Stimulated activated CD8-positive, alpha-beta memory T cell treated with anti-CD3 and anti-CD28 coated beads, Interleukin-15, amount 100 ng/mL, for 1 hour (primary cell): ENCODE measurements around the gene PPM1H.

Source experiments
- DNase-seq: peaks from one replicate; pipeline ENCODE4 v3.0.0-alpha.2; 2020; ENCODE audit warnings: low read depth

Gene PPM1H

DNA sequence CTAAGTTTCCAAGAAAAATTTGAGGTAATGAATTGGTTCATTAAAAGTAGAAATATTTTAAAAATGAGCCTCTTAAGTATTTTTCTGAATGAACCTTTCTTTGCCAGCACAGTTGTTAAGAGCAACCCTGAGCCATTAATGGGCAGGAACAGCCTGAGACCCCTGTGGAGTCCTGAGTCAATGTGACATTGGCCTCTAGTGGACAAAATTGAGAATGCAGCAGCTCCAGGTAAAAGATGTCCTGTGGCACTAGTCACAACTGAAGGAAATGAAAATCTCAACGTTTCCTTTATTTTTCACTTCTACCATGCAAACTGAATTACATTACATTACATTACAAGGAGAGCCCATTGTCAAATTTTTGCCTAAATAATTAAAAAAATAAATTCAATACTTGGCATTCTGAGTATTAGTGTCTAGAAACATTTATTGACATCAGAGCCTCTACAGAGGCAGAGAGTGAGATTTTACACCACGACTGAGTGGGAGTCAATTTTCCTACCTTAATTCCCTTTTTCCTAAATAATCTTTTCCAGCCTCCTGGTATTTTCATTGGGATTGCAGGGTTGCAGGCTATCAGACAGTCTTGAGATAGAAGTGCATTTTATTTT is 135.7 kb downstream of the PPM1H start:
- DNase-seq, result peak; percentile 39

DNA sequence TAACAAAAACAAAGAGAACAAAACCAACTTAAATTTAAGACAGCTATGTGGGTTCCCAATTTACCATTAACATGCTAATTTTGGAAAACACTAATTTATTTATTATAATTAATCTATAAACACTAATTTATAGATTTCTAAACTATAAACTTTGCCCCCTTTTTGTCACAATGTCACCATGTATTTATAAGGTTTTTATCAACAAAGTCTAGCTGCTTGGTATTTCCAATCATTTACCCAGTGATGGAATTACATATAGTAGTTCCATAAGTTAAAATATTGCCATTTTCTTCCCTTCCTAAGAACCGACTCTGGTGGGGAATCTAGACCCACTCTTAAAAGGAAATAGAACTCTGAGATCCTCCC is 140.7 kb downstream of the PPM1H start:
- DNase-seq, result no peak

DNA sequence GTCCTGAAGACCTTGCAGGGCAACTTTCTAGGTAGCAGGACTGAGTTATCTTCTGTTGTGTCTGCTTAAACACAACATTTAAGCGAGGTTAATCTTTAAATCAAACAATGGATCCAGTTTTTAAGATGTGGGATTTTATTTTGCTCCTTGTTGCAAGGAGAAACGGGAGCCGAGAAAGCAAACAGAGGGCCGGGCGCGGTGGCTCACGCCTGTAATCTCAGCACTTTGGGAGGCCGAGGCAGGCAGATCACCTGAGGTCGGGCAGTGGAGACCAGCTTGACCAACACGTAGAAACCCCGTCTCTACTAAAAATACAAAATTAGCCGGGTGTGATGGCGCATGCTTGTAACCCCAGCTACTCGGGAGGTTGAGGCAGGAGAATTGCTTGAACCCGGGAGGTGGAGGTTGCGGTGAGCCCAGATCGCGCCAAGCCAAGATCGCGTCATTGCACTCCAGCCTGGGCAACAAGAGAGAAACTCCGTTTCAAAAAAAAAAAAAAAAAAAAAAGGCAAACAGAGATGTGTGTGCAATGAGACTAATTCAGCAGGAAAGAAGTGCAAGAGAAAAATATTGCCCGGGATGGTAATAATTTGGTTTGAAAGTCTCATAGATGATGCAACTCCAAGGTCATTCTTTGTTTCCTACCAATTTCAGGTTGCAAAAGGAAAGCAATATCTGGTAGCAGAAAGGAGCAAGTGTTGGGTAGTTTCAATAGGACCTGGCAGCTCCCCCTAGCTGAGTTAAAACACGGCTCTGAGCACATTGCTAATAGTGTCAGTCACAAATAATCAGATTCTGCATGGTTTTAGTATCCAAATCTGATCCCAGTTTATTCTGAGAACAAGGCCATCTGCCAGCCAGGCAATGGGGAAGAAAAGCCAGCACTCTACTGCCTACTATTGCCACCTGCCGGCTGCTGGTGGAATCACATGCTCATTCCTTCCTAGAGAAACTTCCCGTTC is 141.4 kb downstream of the PPM1H start:
- peak; percentile 61 for DNase-seq

DNA sequence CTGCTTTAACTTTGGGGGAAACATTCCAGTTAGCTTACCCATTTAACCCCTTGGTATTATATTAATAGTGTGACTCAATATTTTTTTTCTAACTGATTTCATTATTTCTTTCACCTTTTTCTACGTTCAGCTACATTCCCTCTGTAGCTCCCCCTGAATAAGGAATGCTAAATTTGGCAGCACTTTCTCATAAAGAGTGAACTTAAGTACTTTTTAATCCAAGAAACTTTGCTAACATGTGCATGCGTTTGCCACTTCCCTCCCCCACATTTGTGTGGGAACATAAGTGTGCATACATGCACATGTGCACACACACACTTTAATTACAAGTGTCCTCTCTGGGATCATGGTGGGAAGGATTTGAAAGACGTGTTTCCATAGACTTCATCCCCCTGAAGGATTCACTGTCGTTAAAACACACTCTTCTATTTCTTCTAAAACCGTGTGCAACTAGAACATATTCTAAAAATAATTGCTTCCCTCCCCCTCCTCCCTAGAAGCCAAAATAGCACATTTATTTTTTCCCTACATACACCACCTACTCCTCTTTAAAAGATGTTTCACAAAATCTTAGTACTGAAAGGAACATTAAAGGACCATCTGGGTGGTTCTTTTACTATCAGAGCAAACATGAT is 142.6 kb downstream of the PPM1H start:
- no peak for DNase-seq

DNA sequence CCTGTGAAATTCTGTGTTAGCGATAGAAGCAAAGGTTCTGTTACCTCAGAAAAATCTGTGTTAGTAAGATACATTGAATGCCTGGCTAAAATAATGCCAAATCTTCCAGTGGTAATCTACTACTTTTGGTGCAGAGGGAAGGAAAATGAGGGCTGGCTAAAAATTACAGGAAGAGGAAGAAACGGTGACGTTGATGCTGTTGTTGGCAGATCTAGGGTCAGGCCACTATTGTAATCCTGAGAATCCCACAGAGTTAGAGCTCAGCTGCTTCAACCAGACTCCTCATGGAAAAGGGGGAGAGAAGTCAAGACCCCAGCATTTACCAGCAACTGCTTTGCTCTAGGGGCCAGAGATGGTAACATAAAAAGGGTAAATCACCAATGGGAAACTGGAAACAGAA is 145.1 kb downstream of the PPM1H start:
- DNase-seq, result no peak

DNA sequence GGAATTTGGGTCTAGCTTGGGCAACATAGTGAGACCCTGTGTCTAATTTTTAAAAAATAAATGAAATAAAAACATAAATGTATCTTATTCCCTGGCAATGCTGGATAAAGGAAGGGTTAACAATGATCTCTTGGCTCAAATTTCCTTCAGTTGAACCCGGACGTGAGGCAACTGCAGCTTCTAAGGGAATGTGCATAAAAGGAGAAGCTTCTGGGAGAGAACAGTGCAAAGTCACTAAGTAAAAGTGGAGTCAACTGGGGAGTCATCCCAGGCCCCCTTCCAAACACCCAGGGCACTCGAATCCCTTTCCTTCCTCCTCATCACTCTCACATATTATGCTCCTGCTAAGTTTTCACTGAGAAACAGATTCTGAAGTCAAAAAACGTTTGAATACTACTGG is 147.3 kb downstream of the PPM1H start:
- no peak for DNase-seq

DNA sequence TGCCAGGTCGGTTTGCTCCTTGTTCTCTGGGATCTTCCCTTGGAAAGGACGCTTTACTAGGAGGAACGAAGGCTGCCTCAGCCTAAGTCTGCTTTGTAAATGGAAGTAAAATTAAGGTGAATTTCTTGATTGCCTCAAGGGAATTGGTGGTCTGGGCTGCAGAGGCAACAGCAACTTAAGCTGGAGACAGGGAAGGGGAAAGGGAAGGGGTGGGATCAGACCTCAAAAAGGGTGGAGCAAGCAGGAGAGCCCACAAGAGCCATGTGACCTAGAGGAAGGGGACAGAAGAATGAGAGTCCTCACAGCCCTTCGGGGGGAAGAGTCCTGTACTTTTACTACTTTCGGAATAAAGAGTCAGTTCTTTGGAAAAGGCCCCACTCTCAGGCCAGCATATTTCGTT is 147.9 kb downstream of the PPM1H start:
- DNase-seq, result no peak

DNA sequence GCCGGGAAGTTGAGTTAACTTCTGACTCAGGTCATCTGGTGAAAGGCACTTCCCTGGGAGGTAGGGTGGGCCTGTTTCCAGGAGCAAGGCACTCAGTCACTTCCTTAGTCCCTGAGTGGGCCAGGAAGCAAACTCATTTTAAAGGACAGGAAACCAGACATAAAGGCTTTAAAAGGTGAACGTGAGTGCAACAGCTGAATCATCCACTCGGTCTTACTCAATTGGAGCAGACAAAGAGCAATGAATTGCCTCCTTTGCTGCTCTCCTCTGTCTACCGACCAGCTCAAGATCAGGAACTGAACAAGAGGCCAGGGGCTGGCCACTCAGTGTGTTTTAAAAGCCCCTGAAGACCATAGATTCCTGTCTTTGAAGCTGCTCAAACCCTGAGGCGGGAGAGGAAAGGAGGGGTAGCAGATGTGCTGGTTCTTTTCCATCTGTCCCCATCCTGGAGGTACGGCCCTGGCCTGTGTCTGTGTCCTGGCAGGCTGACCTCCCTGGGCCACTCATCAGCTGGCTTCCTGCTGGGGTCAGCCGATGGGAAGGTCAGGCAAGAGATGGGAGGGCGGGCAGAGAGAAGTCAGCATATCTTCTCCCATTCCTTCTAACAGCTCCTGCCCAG is 148.9 kb downstream of the PPM1H start:
- DNase-seq, result no peak

DNA sequence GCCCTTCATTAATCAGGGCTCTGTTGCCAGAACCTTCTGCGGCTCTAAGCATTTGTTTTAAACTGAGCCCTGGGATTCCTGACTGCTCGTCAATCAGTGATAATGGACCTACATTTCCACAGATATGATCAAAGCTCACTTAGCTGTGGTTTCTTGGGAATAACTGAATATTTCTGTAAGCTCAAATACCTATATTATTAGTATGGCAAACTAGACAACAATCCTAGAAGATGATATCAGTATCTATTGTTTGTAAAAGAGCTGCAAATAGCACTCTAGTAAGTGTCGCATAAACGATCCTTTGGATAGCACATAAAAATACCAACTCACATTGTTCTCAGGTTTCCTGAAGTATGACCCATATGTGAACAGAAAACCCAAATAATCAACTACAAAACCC is 150.4 kb downstream of the PPM1H start:
- no peak for DNase-seq

DNA sequence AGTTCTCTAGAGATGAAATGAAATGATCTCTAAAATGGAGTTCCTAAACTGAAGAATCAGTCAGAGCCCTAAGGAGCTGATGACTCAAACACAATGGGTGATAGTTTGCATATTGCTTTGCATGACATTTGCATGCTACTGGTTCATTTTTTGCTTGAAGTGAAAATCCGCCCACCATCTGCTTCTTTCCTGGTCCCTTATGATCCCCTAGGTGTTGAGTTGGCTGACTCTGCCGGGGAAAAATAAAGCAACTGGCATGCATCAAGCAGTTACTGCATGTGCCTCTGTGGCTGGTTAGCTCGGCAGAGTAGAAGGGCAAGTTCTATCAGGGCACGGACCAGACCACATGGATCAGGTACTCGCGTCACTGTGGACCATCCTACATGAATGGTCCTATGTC is 151.1 kb downstream of the PPM1H start:
- DNase-seq, result no peak

DNA sequence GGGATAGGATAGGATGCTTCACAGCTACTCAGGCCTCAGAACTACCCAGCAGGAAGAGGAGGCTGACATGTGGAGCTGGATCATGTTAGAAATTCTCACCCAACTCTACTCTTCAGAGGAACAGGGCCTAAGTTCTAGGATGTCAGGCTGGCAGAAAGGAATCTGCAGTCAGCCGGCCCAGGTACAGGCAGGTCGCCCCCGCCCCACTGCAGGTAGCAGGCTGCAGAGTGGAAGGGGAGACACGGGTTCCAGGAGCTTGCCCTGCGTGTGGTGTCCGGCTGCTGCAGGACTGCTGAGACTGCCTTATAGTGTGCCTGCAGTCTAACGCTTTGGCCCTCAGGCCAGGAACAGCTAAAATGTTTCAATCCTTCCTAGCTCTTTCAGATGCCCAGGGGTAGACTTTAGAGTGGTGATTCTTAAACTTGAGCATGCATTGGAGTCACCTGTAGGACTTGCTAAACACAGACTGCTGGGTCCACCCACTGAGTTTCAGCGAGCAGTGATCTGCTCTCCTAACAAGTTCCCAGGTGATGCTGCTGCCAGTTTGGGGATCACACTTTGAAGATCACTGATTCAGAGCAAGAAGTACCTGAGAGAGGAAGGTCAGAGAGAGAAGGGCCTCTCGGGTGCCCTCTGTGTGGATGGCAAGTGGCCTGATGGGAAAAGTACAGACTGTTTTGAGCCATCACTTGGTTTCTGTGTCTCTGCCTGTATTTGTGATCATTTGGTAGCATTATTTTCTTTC is 153.6 kb downstream of the PPM1H start:
- DNase-seq, result no peak

DNA sequence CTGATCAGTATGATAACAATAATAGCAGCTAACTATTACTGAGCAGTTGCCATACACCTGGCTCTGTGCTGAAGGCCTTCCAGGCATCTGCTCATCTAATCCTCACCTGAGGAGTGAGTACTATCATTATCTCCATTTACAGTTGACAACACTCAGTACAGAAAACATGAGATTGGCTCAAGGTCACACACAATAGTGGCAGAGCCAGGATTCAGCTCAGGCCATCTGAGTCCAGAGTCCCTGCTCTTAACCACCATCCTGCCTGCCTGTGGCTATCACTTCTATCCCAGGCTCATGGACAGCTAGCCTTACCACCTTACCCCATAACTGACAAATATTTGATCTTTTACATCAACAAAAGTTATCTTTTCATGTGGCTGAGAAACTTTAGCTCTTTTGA is 155.5 kb downstream of the PPM1H start:
- DNase-seq, result no peak

DNA sequence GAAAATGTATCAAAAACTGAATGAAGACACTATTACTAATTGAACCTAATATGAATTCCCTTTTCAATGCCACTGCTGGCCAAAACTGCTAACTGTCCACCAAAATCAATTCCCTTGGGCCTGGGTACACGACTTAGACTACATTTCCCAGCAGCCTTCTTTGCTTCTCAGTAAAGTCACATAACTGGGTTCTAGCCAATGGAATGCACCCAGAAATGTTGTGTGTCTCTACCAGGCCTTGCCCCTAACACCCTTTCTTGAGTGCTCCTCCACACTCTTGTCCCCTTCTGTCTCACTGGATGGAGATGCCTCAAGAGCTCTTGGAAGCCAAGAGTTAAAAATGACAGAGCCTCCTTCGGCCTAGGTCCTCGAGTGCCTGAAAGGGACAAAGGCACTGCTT is 156.8 kb downstream of the PPM1H start:
- DNase-seq, result no peak

DNA sequence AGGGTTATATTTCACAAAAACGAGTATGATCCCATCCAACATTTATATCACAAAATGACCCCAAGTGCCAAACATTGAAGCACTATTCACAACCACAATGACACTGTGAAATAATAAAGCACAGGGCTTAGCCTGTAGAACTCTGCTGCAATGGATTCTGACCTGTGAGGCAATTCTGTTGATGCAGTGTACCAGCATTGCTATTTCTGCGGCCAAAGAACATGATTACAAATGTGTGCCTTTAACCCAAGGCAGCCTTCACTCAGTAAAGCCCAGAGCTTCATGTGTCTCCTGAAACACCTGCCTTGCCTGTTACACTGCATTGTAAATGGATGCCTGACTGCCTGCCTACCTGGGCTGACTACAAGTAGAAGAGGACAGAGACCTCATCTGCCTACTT is 158.0 kb downstream of the PPM1H start:
- no peak for DNase-seq

DNA sequence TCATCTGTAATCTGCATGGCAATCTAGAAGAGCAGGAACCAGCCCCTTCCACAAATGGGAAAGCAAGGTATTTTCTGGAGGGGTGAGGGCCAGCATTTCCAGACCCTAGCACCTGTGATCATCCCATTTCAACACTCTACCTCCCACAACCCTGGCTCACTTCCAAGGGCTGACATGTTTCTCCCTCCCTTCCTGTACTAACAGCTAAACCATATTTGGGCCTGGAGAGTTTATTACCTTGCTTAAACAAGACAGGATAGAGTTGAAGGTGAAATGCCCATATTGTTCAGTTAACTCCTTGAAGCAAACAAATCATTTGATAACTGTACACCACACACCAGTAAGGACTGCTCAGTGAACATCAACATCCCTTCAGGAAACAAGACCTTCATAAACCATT is 158.4 kb downstream of the PPM1H start:
- DNase-seq, result no peak

DNA sequence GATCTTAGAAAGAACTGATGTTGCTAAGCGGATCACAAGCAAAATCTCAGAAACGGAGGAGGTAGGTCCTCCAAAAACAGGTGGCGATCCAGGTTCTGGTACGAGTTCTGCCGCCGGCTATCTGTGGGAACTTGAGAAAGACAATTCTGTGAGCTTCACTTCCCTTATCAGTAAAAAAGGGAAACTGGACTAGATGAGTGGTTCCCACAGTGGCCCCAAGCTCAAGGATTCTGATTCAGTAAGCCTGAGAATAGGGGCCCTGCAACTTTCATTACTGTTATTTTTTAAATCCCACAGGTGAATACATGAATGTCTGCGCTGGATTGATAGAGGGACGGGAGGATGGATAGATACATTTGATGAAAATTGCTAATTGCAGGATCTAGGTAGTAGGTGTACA is 160.2 kb downstream of the PPM1H start:
- no peak for DNase-seq

DNA sequence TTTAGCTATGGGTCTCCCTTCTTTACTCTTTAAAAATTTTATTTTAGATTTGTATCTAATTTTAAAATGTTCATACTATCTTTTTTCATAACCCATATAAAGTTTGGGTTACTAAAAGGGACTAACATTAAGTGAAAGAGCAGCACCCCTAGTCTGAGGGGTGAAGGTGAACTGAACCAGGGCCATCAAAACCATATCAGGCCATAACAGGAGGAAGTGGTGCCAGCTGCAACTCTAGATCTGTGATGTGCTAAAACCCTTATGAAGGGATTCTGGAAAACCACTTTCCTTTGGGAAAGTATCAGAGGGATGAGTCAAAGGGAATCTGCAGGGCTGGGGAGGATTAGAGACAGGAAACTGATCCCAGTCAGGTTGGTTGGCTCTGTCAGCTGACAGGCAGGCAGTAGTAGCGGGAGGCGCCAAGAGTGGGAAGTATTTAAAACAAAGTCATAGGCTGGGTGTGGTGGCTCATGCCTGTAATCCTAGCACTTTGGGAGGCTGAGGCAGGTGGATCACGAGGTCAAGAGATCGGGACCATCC is 162.5 kb downstream of the PPM1H start:
- no peak for DNase-seq

DNA sequence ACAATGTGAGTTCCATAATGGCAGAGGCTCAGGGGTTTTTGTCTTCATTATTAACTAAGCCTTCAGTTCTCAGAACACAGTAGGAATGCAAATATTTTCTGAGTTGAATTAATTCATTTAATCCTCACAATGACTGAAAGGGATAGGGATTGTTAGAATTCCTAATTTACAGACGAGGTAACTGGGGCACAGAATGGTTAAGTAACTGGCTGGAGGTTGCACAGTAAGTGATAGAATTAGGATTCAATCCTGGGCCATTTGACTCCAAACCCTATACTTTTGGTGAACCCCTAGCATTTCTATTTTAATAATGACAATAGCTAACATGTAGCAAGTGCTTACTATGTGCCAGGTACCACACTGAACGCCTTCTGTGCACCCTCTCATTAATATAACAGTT is 163.1 kb downstream of the PPM1H start:
- DNase-seq, result no peak

DNA sequence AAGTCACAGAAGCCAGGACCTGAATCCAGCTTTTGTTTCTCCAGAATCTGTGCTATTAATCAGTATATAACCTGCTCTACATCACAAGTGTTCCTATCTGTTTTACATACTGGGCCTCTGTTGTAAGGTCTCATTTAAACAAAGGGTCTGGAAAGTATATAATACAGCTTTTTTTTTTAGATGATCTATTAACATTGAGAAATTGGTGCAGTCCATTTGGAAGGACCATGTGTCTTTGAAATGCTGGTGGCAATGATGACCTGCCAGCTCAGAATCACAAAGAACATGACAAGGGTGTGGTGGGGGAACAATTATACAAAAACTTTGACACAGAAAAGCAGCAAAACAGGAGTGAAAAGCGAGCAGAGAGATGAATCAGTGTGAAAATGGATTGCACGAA is 164.6 kb downstream of the PPM1H start:
- DNase-seq, result no peak

DNA sequence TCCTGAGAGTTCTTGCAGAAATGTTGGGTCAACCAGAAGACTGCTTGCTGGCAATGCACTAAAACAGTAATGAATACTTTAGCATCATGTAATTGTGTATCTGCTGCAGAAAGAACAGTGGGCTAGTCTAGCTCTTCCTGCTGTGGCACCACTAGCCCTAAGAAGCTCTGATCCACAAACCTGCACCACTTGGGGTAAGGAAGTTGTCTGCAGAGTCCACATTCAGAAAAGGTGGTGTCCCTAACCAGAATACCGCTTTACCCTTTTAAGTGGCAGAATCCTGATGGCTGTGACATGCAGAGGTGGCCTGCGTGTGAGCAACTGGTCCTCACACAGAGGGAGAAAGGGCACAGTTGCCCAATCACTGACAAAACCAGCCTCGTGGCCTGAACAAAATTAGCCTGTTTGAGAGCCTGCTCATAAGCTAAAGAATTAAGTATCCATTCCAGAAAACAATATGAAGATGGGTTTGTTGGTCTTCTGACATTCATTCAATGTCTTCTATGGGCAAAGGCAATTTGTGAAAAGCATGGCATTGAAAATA is 165.8 kb downstream of the PPM1H start:
- no peak for DNase-seq

DNA sequence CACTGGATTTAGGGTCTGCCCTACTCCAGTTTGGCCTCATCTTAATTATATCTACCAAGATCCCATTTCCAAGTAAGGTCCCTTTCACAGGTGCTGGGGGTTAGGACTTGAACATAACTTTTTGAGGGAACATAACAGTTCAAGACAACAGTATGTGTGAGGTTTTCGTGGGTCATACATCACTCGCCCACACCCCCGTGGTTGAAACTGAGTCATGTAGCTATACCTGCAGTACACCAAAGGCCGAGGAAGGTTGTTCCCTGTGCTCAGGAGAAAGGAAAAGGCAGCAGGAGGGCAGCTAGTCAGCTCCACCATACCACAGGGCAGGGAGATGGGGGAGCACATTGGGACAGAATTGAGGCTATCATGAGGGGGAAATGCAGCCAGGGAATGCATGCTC is 167.0 kb downstream of the PPM1H start:
- DNase-seq, result no peak

DNA sequence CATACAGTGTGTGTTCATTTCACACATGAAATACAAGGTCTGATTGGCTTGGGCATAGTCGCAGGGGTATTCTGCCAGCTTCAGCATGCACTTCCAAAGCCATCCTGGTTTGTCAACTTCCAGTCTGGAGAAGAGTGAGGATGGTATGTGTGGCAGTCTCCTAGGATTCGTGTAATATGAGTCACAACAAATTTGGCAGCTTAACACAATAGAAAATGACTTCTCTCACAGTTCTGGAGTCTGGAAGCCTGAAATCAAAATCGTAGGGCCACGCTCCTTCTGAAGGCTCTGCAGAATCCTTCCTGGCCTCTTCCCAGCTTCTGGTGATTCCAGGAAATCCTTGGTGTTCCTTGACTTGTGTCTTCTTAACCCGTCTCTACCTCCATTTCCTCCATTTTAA is 167.5 kb downstream of the PPM1H start:
- DNase-seq, result no peak
